ENCODE measurements around the gene GRID2. TPM values are rescaled to one million over a fixed set of nuclear protein-coding genes. Genes with fewer than 3 reads are reported as not detected.

The GRID2 gene
- total and polyA plus RNA-seq, 2 of the 13 experiments (the other 11 are each of a cell fraction or from before 2014, with no cell fraction given), result not detected

GRCh38 chr4:92830771-92831170, 527.0 kb downstream of the GRID2 start:
- Histone ChIP-seq H3K79me2 (ENCODE audit: insufficient read depth, low read length) (no peaks in the 10 kb centered on the region), H3K4me2 (ENCODE audit: low read depth, low read length) (no peak overlapping the region), H3K27me3 (ENCODE audit: control insufficient read depth in 1 of 2, insufficient read depth in 2 of 2, low read length in 2 of 2) (no peaks in the 10 kb centered on the region; a peak in 1 of 5 replicates), H4K20me1 (ENCODE audit: insufficient read depth, low read length) (no peaks in the 10 kb centered on the region), H3K27ac (ENCODE audit: extremely low read length, insufficient read depth, low read length) (no peak overlapping the region), H3K4me1 (ENCODE audit: insufficient read depth, low read length) (no peaks in the 10 kb centered on the region), H2AFZ (ENCODE audit: low read length) (no peak overlapping the region), H3K36me3 (replicated peaks in 1 of 2; ENCODE audit: control insufficient read depth in 1 of 2, insufficient read depth in 2 of 2, low read length in 2 of 2) (no peaks in the 10 kb centered on the region), H3K9me3 (ENCODE audit: low read length) (no peaks in the 10 kb centered on the region), H3K4me3 (replicated peaks in 1 of 3; ENCODE audit: insufficient read depth in 1 of 3, low read depth in 2 of 3, low read length in 3 of 3) (no peak overlapping the region), H3K9ac (ENCODE audit: insufficient read depth, low read depth, low read length) (no peak overlapping the region)
- ATAC-seq (no peak), FAIRE-seq (no peak), DNase-seq (ENCODE audit: low spot score) (no peak)
- ChIA-PET POLR2A (no interaction called here), CTCF (ENCODE audit: low intra/inter-chr PET ratio, low total read pairs) (no interaction called here)
- intact Hi-C loops (cut with micrococcal nuclease; ENCODE audit: unreplicated experiment) (no loop called here), in situ Hi-C loops (cut with HindIII; ENCODE audit: extremely low pct_ligation_motif_present, low pct_unique_long_range_greater_than_20kb) (no loop called here)
- BruUV-seq (replicated peaks), result no TSS peak
- TF ChIP-seq TAF15 (IDR thresholded peaks at IDR 0.05; ENCODE audit: low read depth, low read length, poor library complexity, severe bottlenecking) (no peak), HHEX (CRISPR knock-in tag; IDR thresholded peaks at IDR 0.05) (no peak), FOXC1 (CRISPR knock-in tag; IDR thresholded peaks at IDR 0.05; ENCODE audit: borderline replicate concordance) (no peak), KAT8 (CRISPR knock-in tag; IDR thresholded peaks at IDR 0.05) (no peak)

GRCh38 chr4:92840880-92841279, 537.1 kb downstream of the GRID2 start:
- Histone ChIP-seq H3K27me3 (ENCODE audit: control insufficient read depth in 1 of 2, insufficient read depth in 2 of 2, low read length in 2 of 2) (no peaks in the 10 kb centered on the region), H3K9me3 (ENCODE audit: low read length) (no peaks in the 10 kb centered on the region), H4K20me1 (ENCODE audit: insufficient read depth, low read length) (no peaks in the 10 kb centered on the region), H3K4me1 (ENCODE audit: insufficient read depth, low read length) (no peaks in the 10 kb centered on the region), H3K4me3 (replicated peaks in 1 of 3; ENCODE audit: insufficient read depth in 1 of 3, low read depth in 2 of 3, low read length in 3 of 3) (no peak overlapping the region), H3K79me2 (ENCODE audit: insufficient read depth, low read length) (no peaks in the 10 kb centered on the region), H3K4me2 (ENCODE audit: low read depth, low read length) (no peak overlapping the region), H3K9ac (ENCODE audit: insufficient read depth, low read depth, low read length) (no peak overlapping the region), H3K36me3 (replicated peaks in 1 of 2; ENCODE audit: control insufficient read depth in 1 of 2, insufficient read depth in 2 of 2, low read length in 2 of 2) (no peaks in the 10 kb centered on the region), H2AFZ (ENCODE audit: low read length) (no peak overlapping the region), H3K27ac (ENCODE audit: extremely low read length, insufficient read depth, low read length) (no peak overlapping the region)
- FAIRE-seq, result no peak
- TF ChIP-seq HNF4G (IDR thresholded peaks at IDR 0.05; ENCODE audit: borderline replicate concordance, low read depth, low read length) (no peak), HNF4G (CRISPR knock-in tag; IDR thresholded peaks at IDR 0.05; ENCODE audit: borderline replicate concordance, low read depth) (no peak), TIGD3 (CRISPR knock-in tag; IDR thresholded peaks at IDR 0.05; ENCODE audit: borderline replicate concordance) (no peak), ZNF670 (CRISPR knock-in tag; IDR thresholded peaks at IDR 0.05; ENCODE audit: borderline replicate concordance) (no peak), ZNF296 (CRISPR knock-in tag; conservative IDR thresholded peaks at IDR 0.05) (no peak), USF2 (IDR thresholded peaks at IDR 0.05; ENCODE audit: low read depth, low read length) (no peak), USF2 (CRISPR knock-in tag; IDR thresholded peaks at IDR 0.05; ENCODE audit: borderline replicate concordance) (no peak), SAP130 (CRISPR knock-in tag; IDR thresholded peaks at IDR 0.05; ENCODE audit: low read depth) (no peak), TRIM24 (CRISPR knock-in tag; IDR thresholded peaks at IDR 0.05) (no peak)
- ATAC-seq, result no peak
- POLR2A ChIA-PET, result no interaction called here
- CTCF ChIA-PET (ENCODE audit: low intra/inter-chr PET ratio, low total read pairs), result no interaction called here
- no TSS peak for BruUV-seq (replicated peaks)
- DNase-seq (ENCODE audit: low spot score), result no peak
- intact Hi-C loops (cut with micrococcal nuclease; ENCODE audit: unreplicated experiment) (no loop called here), in situ Hi-C loops (cut with HindIII; ENCODE audit: extremely low pct_ligation_motif_present, low pct_unique_long_range_greater_than_20kb) (no loop called here)

All from HepG2 (cell line).